Panc1 (cell line): ENCODE results near the gene AMTN. TPM values are rescaled to one million over a fixed set of nuclear protein-coding genes. Genes with fewer than 3 reads are reported as not detected.
A peak's percentile ranks its signal among the peaks of the same experiment; 100 is the strongest.

Experiments used
- ATAC-seq: fragments of 200-7000 bp; cut with Tn5 transposase; 2 replicates; pipeline ENCODE4 v1.9.1; 2020; ENCODE audit warnings: mild to moderate bottlenecking, moderate library complexity
- BruUV-seq: library from RNA; stranded (reverse); fragments of 400-500 nt; replicated peaks from 2 replicates; lab custom pipeline; 2021; lab: Mats Ljungman, UMichigan
- CTCF ChIA-PET: fragments of 300-600 bp; sonication (Branson Sonifier 250); formaldehyde crosslinking; loops from one replicate; lab custom pipeline; 2022; ENCODE audit warnings: antibody characterized with exemption; lab: Charles Lee
- POLR2A ChIA-PET: fragments of 300-600 bp; sonication (Branson Sonifier 250); formaldehyde crosslinking; loops from one replicate; lab custom pipeline; 2022; ENCODE audit warnings: antibody characterized with exemption; lab: Charles Lee
- DNase-seq: peaks from one replicate; pipeline ENCODE4 v3.0.0-alpha.2; 2010; ENCODE audit warnings: low read depth, low spot score
- H3K27ac ChIP-seq: 2 replicates; pipeline ENCODE4 v1.5.1; 2011; ENCODE audit warnings: mild to moderate bottlenecking, low read length, inconsistent platforms
- H3K27me3 ChIP-seq: fragments of 200-500 bp; sonication (Bioruptor generic); 2 replicates; pipeline ENCODE4 v1.6.0; 2014; ENCODE audit warnings: low read length, inconsistent platforms; ENCODE audit not compliant: control insufficient read depth, insufficient read depth
- H3K36me3 ChIP-seq: fragments of 200-500 bp; sonication (Bioruptor generic); 2 replicates; pipeline ENCODE4 v1.5.1; 2014; ENCODE audit warnings: inconsistent platforms, mild to moderate bottlenecking, low read length, moderate library complexity; ENCODE audit not compliant: control insufficient read depth, insufficient read depth
- H3K4me1 ChIP-seq: 2 replicates; pipeline ENCODE4 v1.5.1; 2011; ENCODE audit warnings: inconsistent platforms, mild to moderate bottlenecking, low read length, moderate library complexity; ENCODE audit not compliant: control insufficient read depth, insufficient read depth
- H3K4me3 ChIP-seq, 2 experiments: 2 replicates each; pipeline ENCODE4 v1.5.1; 2011 to 2012; ENCODE audit warnings: low read depth in 2 of 2, low read length in 2 of 2, mild to moderate bottlenecking in 2 of 2, inconsistent platforms in 1 of 2, moderate library complexity in 1 of 2
- H3K9me3 ChIP-seq: fragments of 200-500 bp; sonication (Bioruptor generic); 2 replicates; pipeline ENCODE4 v1.5.1; 2014; ENCODE audit warnings: low read depth, mild to moderate bottlenecking, inconsistent platforms, low read length, moderate library complexity; ENCODE audit not compliant: control insufficient read depth, insufficient read depth
- CTCF ChIP-seq: fragments of 450-650 bp; IDR thresholded peaks from 2 replicates; pipeline ENCODE4 v1.5.1; 2017; ENCODE audit warnings: mild to moderate bottlenecking
- POLR2AphosphoS5 ChIP-seq: IDR thresholded peaks from 2 replicates; pipeline ENCODE4 v1.6.1; 2012; ENCODE audit warnings: mild to moderate bottlenecking, low read depth, low read length, moderate library complexity
- REST ChIP-seq, 2 experiments: IDR thresholded peaks; 2 replicates each; pipeline ENCODE4 v1.6.1; 2011 to 2012; ENCODE audit warnings: low read depth in 2 of 2, control low read depth in 1 of 2, low read length in 1 of 2, mild to moderate bottlenecking in 1 of 2, moderate library complexity in 1 of 2; ENCODE audit not compliant: insufficient read depth in 1 of 2
- SIN3A ChIP-seq: IDR thresholded peaks from 2 replicates; pipeline ENCODE4 v1.6.1; 2012; ENCODE audit warnings: low read depth, mild to moderate bottlenecking, low read length, moderate library complexity, borderline replicate concordance; ENCODE audit not compliant: insufficient read depth
- TCF7L2 ChIP-seq: IDR thresholded peaks from 2 replicates; pipeline ENCODE4 v1.6.1; 2011; ENCODE audit warnings: mild to moderate bottlenecking, low read depth, low read length, inconsistent platforms
- in situ Hi-C: cut with HindIII; loops from 2 replicates; pipeline ENCODE4 v1.10.0; 2016; ENCODE audit warnings: low sequenced_read_pairs, low pct_unique_long_range_greater_than_20kb
- intact Hi-C: fragments of 100-400 bp; cut with micrococcal nuclease; formaldehyde crosslinking; loops from one replicate; pipeline ENCODE4 v1.10.0; 2022; ENCODE audit not compliant: unreplicated experiment
- total RNA-seq: library from RNA; stranded (reverse); gene quantifications from one replicate; pipeline ENCODE4 v1.2.1, GENCODE V29; 2021; ENCODE audit not compliant: unreplicated experiment

AMTN gene
- total RNA-seq, 1 experiment from 2014 or later, result not detected

DNA sequence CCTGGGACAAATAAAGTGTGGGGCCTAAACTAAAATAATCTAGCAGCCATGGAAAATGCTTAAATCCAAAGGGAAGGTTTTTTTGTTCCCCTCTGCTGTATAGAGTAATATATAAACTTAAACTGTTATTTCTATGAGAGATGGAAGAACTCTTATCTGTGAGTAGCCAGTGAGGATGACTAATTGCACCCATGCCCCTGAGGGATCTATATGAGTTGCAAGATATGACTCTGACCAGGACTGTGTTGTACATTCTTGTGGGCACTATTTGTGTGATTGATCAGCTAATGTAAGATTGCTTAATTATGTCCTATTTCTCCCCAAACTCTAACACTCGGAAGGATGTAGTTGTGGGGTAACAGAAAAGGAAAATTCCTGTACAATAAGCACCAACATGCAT lies 38.5 kb downstream of the AMTN start:
- CTCF ChIA-PET, result no interaction called here
- in situ Hi-C loops, result no loop called here

GRCh38 chr4:70559211-70559830 lies 41.0 kb downstream of the AMTN start:
- intact Hi-C loops (loop anchor here (5.0 kb wide), 1 partner anchor 872 kb away; no protein-coding TSS in a partner anchor), in situ Hi-C loops (no loop called here)
- ChIA-PET CTCF (interaction anchor here (0.6 kb wide), 1 partner anchor 343 kb away, joined by 8 read pairs; no protein-coding TSS in a partner anchor), POLR2A (no interaction called here)
- TF ChIP-seq POLR2AphosphoS5 (no peak), CTCF (peak; percentile 68; the same call in 1 of the 2 replicates)
- BruUV-seq, result no TSS peak
- Histone ChIP-seq H3K9me3 (no peaks in the 10 kb centered on the region), H3K4me1 (no peaks in the 10 kb centered on the region), H3K36me3 (no peaks in the 10 kb centered on the region), H3K27me3 (no peaks in the 10 kb centered on the region), H3K4me3 (no peak overlapping the region), H3K27ac (no peak overlapping the region)
- ATAC-seq, result no peak; the same call in 1 of the 2 replicates
- peak; percentile 24 for DNase-seq

More for the DNA sequence above, 38.5 kb downstream of the AMTN start:
- POLR2A ChIA-PET, result no interaction called here
- Histone ChIP-seq H3K4me1 (no peaks in the 10 kb centered on the region), H3K27ac (no peak overlapping the region), H3K36me3 (no peaks in the 10 kb centered on the region), H3K4me3 (no peak overlapping the region), H3K9me3 (no peaks in the 10 kb centered on the region), H3K27me3 (no peaks in the 10 kb centered on the region)
- no TSS peak for BruUV-seq
- TF ChIP-seq REST (IDR thresholded peaks at IDR 0.05; ENCODE audit: insufficient read depth in 1 of 2, low read depth in 2 of 2, low read length in 1 of 2) (no peak), POLR2AphosphoS5 (no peak), SIN3A (no peak), CTCF (no peak), TCF7L2 (no peak)
- ATAC-seq (no peak), DNase-seq (no peak)
- intact Hi-C loops, result loop anchor here (5.0 kb wide), 1 partner anchor 870 kb away; no protein-coding TSS in a partner anchor
